ENCODE results near the gene TCF19.

DNA sequence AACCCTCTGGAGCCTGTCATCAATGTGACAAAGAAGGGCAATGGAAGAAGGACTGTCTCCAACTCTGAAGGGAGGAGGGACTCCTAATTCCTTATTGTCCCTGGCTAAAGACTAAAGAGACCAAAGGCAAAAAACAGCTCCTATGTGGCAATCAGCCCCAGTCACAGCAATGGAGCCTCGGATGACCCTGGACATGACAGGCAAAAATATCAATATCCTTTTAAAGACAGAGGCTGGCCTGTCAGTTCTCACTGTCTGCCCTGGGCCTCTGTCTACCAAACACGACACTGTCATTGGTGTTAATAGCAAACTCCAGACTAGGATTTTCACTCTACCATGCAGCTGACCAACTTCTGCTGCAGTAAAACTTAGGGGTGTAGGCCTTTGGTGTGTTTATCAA lies 50.1 kb downstream of the TCF19 start:
- TF ChIP-seq CDX4 (CRISPR knock-in tag; IDR thresholded peaks at IDR 0.05; ENCODE audit: borderline replicate concordance) (no peak), ETV6 (CRISPR knock-in tag; IDR thresholded peaks at IDR 0.05) (no peak), MLX (CRISPR knock-in tag; IDR thresholded peaks at IDR 0.05) (no peak), NFYB (CRISPR knock-in tag; conservative IDR thresholded peaks at IDR 0.05; ENCODE audit: low read depth) (no peak)
- TF ChIP-seq, protein P1, sequence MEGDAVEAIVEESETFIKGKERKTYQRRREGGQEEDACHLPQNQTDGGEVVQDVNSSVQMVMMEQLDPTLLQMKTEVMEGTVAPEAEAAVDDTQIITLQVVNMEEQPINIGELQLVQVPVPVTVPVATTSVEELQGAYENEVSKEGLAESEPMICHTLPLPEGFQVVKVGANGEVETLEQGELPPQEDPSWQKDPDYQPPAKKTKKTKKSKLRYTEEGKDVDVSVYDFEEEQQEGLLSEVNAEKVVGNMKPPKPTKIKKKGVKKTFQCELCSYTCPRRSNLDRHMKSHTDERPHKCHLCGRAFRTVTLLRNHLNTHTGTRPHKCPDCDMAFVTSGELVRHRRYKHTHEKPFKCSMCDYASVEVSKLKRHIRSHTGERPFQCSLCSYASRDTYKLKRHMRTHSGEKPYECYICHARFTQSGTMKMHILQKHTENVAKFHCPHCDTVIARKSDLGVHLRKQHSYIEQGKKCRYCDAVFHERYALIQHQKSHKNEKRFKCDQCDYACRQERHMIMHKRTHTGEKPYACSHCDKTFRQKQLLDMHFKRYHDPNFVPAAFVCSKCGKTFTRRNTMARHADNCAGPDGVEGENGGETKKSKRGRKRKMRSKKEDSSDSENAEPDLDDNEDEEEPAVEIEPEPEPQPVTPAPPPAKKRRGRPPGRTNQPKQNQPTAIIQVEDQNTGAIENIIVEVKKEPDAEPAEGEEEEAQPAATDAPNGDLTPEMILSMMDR (IDR thresholded peaks at IDR 0.05), result no peak
- TF ChIP-seq, protein P2, sequence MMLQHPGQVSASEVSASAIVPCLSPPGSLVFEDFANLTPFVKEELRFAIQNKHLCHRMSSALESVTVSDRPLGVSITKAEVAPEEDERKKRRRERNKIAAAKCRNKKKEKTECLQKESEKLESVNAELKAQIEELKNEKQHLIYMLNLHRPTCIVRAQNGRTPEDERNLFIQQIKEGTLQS (CRISPR knock-in tag; conservative IDR thresholded peaks at IDR 0.05), result no peak
- TF ChIP-seq, protein P3, sequence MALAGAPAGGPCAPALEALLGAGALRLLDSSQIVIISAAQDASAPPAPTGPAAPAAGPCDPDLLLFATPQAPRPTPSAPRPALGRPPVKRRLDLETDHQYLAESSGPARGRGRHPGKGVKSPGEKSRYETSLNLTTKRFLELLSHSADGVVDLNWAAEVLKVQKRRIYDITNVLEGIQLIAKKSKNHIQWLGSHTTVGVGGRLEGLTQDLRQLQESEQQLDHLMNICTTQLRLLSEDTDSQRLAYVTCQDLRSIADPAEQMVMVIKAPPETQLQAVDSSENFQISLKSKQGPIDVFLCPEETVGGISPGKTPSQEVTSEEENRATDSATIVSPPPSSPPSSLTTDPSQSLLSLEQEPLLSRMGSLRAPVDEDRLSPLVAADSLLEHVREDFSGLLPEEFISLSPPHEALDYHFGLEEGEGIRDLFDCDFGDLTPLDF (CRISPR knock-in tag; IDR thresholded peaks at IDR 0.05), result no peak

Measured in WTC11 (cell line).